GM21529 (cell line): Measurements from ENCODE around the gene CNTN3.

Experiments used
- ATAC-seq: cut with Tn5 transposase; IDR thresholded peaks from one replicate; pipeline ENCODE4 v1.9.1; 2021; ENCODE audit not compliant: unreplicated experiment

The CNTN3 gene

GRCh38 chr3:74614107-74614967 lies at the start of gene CNTN3:
Gene CNTN3, minus strand, starts transcription at chr3:74614659. Its CDS starts 93,547 bp downstream, at chr3:74521112.
- ATAC-seq = no peak

GRCh38 chr3:74663178-74663577 lies 48.7 kb upstream of the CNTN3 start:
- ATAC-seq = no peak

- no peak for ATAC-seq
These were observed 47.2 kb upstream of the CNTN3 start for GRCh38 chr3:74661672-74662071.

DNA sequence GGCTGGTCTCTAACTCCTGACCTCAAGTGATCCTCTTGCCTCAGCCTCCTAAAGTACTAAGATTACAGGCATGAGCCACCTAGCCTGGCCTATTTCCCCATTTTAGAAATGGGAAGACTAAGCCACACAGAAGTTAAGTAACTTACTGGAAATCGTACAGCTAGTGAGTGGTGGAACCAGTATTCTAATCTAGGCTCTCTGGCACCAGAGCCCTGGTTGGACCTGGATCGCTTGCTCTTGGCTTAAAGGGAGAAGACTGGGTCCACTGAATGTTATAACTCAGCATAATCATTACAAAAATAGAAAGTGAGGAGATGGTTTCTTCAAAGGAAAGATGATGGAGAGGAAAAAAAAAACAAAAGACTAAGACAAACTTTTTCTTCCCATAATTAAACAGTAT lies 37.4 kb upstream of the CNTN3 start:
- ATAC-seq = no peak

GRCh38 chr3:74651292-74651691 lies 36.8 kb upstream of the CNTN3 start:
- ATAC-seq = no peak

DNA sequence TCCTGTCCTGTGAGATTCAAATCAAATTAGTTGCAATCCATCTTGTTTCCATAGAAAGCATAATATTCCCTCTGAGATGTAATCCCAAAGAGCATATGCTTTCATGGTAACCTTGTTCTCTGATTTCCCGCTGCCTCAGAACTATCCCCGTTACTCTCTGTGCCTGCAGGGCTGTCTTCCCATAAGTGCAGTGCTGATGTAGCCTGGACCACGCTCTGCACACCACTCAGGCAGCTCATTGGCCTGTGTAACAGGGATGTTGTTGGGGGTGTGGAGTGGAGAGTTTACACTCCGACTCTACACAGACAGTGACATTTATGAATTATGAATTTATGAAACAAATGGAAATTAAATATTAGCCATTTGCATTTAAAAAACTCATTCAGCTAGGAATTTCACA lies 33.6 kb upstream of the CNTN3 start:
- ATAC-seq = no peak

DNA sequence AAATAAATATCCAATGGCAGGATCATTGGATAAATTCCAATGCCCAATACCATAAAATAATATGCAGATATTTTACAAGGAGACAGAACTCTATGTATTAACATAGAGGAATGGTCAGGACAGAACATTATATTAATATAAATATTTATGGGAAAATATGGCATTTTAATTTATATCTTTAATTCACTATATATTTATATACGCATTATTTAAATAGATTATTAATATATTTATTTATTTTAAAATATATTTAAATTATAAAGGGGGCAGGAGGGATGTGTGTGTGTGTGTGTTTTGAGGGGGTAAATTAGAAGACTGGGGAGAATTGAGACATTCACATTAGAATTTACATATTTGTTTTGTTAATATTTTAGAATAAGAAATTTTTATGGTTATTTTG lies 31.6 kb upstream of the CNTN3 start:
- no peak for ATAC-seq

DNA sequence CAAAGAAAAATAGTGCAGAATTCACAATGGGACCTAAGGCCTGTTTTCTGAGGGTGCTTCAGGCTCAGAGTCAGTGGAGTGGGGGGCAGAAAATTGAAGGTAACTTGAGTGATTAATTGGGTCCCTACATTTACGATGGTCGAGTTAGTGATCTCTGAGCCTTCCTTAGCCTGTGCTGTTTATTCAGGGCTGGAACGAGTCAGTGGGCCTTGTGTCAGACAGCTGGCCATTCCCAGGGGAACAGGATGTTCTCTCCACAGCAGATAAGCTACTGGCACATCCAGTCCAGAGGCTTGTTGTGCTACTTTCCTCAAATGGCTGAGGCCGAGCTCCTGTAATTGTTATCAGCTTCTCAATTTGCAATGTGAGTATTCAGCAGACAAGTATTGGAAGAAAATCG lies 29.2 kb upstream of the CNTN3 start:
- ATAC-seq = no peak

GRCh38 chr3:74642876-74643275 lies 28.4 kb upstream of the CNTN3 start:
- ATAC-seq = no peak

GRCh38 chr3:74640211-74640610 lies 25.8 kb upstream of the CNTN3 start:
- ATAC-seq = no peak

GRCh38 chr3:74639681-74640080 lies 25.2 kb upstream of the CNTN3 start:
- ATAC-seq = no peak

DNA sequence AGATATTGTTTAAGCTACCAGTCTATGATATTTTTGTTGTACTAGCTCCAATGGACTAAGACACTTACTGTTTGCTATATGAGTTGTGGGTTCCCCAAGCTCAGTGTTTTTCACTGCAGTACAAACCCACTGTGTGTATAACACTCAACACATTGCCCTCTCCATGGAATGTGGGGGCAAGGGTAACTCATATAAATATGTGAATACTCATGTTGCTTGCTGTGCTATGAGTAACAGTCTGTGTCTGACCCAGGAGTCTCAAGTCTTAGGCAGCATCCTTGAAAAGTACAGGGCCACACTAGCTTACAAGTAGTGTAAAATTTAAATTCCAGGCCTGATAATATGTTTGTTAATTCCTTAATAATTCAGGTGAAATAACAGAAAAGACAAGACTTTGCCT lies 22.5 kb upstream of the CNTN3 start:
- no peak for ATAC-seq

DNA sequence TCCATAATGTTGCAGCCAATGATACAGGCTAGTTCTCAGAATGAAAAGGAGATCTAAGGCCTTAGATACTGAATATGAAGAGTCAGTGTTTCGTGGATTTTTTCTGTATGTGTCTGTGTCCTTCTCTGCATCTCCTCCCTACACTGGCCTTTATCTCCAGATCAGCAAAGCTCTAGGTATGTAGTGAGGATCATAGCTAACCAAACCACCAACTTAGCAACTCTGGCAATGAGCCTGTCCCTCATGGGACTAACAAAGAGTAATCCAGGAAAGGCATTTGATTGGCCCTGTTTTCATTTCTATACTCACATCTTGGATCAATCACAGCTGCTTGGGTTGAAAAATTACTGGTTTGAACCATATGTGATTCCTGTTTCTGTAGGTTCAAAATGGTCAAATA lies 18.6 kb upstream of the CNTN3 start:
- no peak for ATAC-seq

DNA sequence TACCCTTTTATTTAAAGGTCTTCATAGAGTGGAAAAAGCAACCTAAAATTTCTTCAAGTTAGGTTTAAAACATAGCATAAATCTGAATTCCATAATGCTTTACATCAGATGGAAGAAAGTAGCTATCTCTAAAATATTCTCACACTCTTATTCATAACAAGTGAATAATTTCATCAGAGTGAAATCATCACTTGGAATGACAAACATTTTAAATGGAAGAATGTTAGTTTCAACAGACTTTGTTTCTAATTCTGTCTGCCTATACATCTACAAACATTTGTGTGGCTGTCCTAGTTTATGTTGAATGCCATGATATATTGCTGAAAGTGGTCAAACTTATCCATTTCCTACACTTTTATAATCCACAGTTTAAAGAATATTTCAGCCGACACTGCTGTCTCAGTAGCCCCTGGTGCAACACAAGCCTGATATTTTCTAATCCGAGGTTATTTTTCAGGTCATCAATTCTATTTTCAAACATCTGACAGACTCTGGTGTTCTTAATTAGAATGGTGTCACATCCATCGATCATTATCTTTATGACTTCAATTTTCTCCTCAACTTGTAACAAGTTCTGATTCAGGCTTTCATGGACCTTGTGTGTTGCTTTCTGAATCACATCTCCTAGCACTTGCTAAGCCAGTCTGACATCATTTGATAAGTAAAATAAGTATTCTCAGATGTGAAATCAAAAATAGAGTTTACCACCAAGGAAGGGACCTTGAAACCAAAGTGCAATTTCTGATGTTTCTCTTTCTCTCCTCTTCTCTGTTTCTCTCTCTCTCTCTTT lies 17.1 kb upstream of the CNTN3 start:
- ATAC-seq = no peak

GRCh38 chr3:74630602-74631001 lies 16.1 kb upstream of the CNTN3 start:
- no peak for ATAC-seq

DNA sequence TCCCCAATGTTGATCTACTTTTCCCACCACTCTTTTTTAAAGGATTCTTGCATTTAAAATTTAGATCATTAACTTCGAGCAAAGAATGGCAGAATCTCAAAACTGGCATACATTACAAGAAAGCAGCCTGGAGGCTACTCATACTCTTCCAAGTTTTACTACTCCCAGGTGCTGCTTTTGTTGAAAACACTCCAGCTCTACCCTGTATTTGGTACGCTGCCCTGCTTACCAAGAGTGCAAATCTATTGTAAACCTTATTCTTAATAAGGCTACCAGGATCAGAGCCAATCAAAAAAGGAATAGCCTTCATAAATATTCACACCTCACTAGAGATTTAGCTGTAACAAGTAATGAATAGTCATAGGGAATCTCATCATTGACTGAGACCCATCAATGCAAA lies 11.6 kb upstream of the CNTN3 start:
- ATAC-seq = no peak

DNA sequence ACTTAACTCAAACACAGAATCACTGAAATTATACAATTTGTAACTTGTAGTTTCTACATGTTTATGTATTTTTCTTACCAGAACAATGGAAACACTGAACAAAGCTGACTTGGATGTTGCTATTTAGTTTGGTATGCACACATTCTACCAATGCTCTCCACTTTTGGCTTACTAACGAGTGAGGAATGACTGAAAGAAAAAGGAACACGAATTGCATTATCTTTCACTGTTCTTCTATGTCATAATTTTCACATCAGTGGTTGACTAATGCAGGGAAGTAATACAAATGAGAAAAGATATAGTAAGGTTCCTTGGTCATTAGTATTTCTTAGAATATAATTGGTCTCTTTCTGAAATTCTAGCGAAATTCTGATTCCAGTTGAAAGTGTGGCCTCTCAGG lies 9.8 kb upstream of the CNTN3 start:
- ATAC-seq = no peak

GRCh38 chr3:74623261-74623836 lies 8.9 kb upstream of the CNTN3 start:
- ATAC-seq = no peak

GRCh38 chr3:74621581-74621980 lies 7.1 kb upstream of the CNTN3 start:
- no peak for ATAC-seq

DNA sequence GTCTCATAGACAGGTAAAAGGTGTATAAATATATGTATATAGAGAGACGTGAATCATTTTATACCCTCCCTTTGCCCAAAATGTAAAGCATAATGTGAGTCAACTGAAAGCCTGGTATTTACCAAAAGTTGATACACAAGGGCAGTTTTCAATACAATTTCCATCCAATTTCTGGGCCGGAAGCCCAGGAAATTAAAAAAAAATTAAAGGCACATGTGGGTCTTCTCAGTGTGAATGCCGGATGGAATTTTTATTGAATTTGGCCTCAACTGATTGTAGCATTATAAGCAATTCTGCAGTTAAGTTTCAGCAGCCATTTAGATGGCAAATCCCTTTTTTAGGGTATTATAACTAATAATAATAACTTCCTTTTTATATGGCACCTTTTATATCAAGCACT lies 3.3 kb upstream of the CNTN3 start:
- ATAC-seq = no peak

DNA sequence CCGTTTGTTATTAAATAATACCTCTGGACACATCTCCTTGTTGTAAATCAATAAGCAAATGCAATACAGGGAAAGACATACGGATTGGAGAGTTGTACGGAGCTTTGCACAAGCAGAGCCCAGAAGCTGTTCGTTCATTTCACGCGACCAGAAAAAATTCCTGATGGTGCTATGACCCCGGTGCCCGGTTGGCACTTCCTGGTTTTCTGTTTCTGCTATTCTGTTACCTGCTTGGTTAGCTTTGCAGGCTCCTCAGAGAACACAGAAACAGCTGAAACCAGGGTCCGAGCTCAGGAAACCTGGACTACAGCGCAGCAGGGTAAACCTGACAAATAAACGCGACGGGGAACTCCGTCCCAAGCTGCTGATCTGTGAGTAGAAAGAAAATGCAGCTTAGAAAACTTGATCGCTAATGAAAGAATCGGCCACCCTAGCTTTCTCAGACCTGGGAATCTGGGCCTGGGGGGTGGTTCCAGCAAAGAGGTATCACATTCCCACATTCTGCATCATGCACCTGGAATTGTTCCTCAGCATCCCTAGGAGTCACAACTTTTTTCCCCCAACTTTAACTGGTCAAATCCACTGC lies 845 bp downstream of the CNTN3 start:
- no peak for ATAC-seq

GRCh38 chr3:74613060-74613459 lies 1.4 kb downstream of the CNTN3 start:
- no peak for ATAC-seq
